Hematopoietic multipotent progenitor cell (in vitro differentiated cells): ENCODE results near the gene OR2AT4. TPM values are rescaled to one million over a fixed set of nuclear protein-coding genes. Genes with fewer than 3 reads are reported as not detected.

Source experiments
- DNase-seq, 3 donors: peaks; one replicate each; pipeline ENCODE4 v3.0.0-alpha.2; 2011 to 2015; ENCODE audit warnings: low read depth in 2 of 3, low spot score in 2 of 3
- total RNA-seq: library from RNA; depleted of rRNA; stranded (reverse); fragments of >200 nt; gene quantifications from one replicate; pipeline ENCODE4 v1.2.3, GENCODE V29; 2012

OR2AT4 gene
- total RNA-seq, 1 donor = under 0.01 TPM

- DNase-seq = no peak
Observed at GRCh38 chr11:75033916-75034315, 62.8 kb downstream of the OR2AT4 start.

GRCh38 chr11:75032550-75032935, 64.1 kb downstream of the OR2AT4 start:
- no peak for DNase-seq

- peak in 2 of 3 donors; percentile 38 to 65 for DNase-seq
Observed at GRCh38 chr11:75031771-75032549, 64.7 kb downstream of the OR2AT4 start.

Other genes starting within 250 kb of the OR2AT4 start
- gene XRRA1, start 147.8 kb downstream of the OR2AT4 start, total RNA-seq = 7.0 TPM
- gene SPCS2, start 147.6 kb downstream of the OR2AT4 start, total RNA-seq = 8.6 TPM
- 39.0 TPM for gene NEU3, start 107.9 kb downstream of the OR2AT4 start, total RNA-seq
- under 0.01 TPM for gene SLCO2B1, start 54.2 kb upstream of the OR2AT4 start, total RNA-seq
- under 0.01 TPM for gene TPBGL, start 143.9 kb upstream of the OR2AT4 start, total RNA-seq